Measurements from ENCODE around the gene PITPNB.

GRCh38 chr22:27925331-27925730 is 6.3 kb upstream of the PITPNB start:
- TF ChIP-seq GATA2 (IDR thresholded peaks at IDR 0.05; ENCODE audit: low read depth, low read length) (no peak), GATA3 (IDR thresholded peaks at IDR 0.05; ENCODE audit: low read depth, low read length) (no peak)
